HG02852 (cell line): ENCODE measurements around the gene DRG2.

Source experiments
- ATAC-seq: cut with Tn5 transposase; IDR thresholded peaks from one replicate; pipeline ENCODE4 v1.9.1; 2021; ENCODE audit warnings: mild to moderate bottlenecking, moderate library complexity; ENCODE audit not compliant: unreplicated experiment

Gene DRG2

DNA sequence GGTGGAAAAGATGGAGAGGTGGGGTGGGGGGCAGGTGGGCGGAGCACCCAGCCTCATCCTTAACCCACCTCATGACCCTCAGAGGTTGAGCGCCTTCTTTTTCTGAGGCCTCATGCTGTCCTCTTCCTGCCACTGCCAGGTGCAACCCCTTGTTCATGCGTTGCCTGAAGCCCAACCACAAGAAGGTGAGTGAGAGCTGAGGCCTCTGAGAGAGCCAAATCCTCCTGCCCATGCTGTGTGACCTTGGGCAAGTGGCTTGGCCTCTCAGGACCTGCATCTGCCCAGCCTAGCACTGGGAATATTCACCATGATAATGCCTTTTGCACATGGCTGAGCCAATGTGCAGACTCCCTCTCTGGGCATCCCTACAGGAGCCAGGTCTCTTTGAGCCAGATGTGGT lies 52.9 kb downstream of the DRG2 start:
- ATAC-seq, result no peak

DNA sequence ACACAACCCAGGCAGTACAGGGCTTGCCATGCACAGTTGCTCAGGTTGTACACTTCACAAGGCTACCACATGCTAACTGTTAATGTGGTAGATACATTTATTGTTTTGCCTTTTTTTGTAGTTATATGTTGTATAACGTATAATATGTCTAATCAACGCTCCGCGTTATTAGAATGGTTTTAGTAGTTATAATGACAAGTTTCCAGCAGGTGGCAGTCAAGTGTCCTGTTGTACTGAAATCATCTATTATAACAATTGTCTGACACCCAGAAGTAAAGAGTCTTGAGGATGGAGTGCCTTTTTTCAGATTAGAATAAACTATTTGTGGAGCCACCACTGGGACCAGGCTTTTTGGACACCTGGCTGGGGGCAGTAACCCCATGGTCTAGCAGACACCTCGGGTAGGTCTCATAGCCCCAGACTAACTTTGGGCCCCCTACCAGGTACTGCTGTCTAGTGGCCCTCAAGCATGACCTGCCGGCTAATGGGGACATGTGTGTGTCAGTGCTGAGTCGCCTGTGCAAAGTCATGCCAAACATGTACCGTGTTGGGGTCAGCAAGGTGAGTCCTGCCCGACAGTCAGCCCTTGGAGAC lies 53.6 kb downstream of the DRG2 start:
- no peak for ATAC-seq

DNA sequence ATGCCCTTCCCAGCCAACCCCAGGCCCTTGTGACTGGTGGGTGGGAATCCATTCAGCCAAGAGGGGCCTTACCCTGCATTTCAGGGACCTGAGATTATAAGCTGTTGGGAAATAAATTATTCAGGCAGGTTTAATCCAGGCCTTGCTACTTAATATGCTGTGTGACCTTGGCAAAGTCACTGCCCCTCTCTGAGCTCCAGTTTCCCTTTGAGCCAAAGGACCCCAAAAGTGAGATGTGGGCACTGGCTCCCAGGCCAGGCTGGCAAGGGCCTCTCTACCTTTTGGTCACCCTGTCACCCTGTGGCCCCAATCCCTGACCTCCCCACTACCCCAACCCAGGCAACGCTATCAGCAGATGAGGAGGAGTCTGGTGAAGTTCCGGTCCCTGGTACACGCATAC lies 54.7 kb downstream of the DRG2 start:
- ATAC-seq, result no peak

DNA sequence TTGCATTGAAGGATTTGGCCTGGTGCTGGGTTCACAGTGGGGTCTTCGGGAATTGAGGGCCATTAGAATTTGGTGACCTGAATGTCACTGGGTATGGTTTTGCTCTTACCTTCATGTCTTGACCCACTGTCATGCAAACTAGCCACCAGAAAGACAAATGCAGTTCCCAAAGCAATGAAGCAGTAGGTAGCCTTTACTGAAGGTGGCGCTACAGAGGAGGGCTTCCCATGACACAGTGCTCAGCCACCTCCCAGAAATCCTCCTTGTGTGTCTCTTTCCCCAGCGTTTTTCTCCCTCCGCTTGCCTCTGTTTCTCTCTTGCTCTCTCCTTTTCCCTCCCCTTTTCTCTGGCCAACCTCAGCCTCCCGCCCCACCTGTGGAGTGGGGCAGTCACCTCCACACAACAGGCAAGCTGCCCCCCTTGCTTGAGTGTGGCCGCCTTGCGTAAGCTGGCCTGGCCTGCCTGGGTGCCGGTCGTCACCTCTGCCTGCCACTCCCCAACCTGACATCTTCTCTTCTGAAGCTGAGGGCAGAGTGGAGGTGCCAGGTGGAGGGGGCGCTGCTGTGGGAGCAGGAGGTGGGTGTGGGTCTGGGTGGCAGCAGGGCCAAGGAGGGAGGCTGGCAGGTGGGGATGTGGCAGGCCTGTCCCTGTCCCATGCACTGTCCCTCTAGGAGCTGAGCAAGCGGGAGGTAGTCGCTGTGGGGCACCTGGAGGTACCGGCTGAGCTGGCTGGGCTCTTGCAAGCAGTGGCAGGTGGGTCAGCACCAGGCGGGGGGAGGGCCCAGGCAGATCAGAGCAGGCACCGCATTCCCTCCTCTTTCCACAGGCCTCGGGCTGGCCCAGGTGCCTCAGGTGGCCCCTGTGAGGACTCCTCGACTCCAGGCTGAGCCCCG lies 55.5 kb downstream of the DRG2 start:
- no peak for ATAC-seq

DNA sequence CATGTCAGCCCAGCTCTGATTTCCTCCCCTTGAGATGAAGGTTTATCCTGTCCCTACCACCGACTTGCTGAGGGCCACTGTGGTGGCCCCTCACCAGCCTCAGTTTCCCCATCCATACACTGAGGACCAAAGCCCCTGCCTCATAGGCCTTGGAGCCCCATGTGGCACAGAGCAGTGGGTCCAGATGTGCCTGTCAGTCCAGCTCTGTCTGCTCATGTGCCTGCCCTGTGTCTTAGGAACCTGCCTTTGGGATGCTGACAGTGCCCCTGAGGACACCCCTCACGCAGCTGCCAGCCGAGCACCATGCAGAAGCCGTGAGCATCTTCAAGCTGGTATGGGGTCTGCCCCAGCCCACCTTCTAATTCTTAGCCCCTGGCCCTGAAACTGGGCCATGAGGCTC lies 56.5 kb downstream of the DRG2 start:
- ATAC-seq, result no peak

DNA sequence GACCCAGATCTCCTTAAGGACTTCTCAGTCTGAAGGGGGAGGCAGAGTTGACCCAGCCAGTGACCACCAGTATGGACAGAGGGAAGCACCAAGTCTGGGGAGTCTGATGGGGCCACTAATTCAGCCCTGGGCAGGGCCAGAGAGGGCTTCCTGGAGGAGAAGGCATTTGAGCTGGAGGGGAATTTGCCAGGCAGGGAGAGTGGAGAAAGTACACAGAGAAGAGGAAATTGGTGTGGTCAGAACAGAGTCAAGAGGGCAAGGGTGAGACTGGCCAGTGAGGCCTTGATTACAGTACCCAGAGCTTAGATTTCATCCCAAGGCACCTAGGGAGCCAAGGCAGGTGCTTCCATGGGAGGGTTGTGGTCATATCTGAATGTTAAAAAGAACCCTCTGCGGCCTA lies 57.1 kb downstream of the DRG2 start:
- ATAC-seq, result no peak

DNA sequence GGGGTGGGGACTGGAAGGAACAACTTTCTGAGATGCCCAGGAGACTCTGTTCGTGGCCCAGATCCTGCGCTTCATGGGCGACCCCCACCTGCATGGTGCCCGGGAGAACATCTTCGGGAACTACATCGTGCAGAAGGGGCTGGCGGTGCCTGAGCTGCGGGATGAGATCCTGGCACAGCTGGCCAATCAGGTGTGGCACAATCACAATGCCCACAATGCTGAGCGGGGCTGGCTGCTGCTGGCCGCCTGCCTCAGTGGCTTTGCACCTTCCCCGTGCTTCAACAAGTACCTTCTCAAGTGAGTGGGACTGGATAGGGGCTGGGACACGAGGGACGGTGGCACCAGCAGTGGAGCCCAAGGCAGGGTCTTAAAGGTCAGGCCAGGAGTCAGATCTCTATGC lies 58.1 kb downstream of the DRG2 start:
- no peak for ATAC-seq

DNA sequence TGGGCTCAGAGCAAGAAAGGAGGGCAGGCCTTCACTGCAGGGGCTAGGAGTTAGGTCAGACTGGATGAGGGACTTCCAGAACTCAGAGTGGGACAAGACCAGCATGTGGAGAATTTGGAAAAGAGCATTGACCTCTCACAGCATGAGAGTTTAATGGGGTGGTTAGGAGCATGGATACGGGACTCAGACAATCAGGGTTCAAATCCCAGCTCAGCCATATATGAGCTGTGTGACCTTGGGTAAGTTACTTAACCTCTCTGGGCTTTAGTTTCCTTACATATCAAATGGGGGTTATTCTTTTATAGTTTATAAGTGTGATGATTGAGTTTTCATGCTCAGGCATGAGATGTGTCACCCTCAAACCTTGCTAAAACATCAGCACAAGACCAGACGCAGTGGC lies 58.5 kb downstream of the DRG2 start:
- ATAC-seq, result no peak

DNA sequence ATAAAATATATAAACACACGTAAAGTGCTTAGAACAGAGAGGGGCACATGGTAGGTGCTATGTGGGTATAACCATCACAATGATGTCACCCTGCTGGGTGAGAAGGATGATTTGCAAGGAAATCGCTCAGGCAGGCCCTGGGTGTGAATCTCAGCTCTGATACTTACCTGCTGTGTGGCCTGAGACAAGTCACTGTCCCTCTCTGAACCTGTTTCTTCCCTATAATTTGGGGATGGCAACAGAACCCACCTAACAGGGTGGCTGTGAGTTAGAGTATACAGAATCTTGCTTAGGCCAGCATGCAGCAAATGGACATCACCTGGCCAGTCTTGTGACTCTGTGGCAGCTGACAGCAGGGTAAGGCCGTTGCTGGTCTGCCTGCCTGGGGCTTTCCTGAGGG lies 59.2 kb downstream of the DRG2 start:
- no peak for ATAC-seq

DNA sequence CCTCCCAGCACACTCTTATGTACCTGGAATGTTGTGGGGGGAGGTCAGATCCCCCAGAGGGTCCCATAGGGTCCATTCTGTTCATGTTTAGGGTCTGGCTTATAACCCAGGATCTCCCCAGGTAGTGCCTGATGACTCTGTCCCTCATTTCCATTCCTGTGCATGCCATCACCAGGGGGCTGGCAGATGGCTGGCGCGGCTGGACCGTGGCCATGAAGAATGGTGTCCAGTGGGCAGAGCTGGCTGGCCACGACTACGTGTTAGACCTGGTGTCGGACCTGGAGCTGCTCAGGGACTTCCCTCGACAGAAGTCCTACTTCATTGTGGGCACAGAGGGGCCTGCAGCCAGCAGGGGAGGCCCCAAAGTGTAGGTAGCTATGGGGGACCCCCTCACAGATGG lies 60.8 kb downstream of the DRG2 start:
- ATAC-seq, result no peak

DNA sequence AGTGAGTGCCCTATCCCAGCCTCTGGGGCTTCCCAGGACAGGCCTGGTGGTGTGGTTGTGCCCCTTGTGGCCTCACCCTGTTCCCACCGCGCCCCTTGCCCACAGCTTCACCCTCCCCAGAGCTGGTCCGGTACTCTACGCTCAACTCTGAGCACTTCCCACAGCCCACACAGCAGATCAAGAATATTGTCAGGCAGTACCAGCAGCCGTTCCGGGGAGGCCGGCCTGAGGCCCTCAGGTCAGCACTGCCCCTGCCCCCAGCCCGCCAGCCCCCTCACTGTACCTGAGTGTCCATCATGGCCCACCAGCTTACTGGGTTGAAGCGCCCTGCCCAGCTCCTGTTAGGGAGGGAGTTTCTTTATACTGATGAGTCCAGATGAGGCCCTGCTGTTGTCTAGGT lies 63.5 kb downstream of the DRG2 start:
- no peak for ATAC-seq

DNA sequence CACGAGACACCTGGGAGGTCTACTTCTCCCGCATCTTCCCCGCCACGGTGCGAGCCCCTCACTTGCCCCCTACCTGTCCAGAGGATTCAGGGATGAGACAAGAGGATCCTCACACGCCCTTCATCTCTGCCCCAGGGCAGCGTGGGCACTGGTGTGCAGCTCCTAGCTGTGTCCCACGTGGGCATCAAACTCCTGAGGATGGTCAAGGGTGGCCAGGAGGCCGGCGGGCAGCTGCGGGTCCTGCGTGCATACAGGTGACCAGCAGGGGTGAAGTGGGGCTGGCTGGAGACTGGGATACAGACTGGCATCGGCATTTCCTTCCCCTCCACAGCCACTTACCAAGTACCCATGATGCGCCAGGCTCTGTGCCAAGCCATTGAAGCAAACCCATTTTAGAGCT lies 67.4 kb downstream of the DRG2 start:
- no peak for ATAC-seq

DNA sequence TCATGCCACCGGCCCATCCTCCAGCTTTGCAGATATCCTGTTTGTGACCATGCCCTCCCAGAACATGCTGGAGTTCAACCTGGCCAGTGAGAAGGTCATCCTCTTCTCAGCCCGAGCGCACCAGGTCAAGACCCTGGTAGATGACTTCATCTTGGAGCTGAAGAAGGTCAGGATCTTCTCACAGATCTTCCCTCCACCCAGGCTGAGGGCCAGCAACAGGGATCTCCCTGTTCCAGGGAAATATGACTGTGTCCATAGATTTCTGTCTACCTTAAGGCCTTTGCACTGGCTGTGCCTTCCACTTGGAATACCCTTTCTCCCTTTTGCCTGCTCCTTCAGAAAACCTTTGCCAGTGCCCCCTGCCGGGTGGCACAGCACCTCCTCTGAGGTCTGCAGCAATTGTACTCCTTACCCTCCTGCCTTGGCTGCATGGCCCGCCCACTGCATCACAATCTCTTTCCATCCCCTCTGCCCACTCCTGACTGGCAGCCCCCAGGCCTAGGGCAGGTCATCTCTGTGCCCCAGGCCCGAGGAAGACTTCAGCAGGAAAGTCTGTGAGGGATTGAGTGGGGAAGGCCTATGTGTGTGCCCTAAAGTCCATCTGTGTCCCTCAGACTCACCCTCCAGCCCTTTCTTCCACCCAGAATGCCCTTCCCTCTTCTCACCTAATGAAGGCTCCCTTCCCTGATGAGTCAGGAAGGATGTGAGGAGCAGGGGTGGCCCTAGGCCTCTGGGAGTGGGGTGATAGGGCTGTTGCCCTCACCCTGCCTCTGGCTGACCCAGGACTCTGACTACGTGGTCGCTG lies 68.6 kb downstream of the DRG2 start:
- no peak for ATAC-seq

DNA sequence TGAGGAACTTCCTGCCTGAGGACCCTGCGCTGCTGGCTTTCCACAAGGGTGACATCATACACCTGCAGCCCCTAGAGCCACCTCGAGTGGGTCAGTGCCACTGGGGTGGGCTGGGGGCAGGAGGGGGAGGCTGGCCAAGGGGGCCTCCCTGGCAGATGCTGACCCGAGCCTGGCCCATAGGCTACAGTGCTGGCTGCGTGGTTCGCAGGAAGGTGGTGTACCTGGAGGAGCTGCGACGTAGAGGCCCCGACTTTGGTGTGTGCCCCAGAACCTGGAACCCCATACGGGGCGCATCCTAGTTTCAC lies 69.2 kb downstream of the DRG2 start:
- no peak for ATAC-seq
